ENCODE measurements around the gene KCTD16.

Gene KCTD16

DNA sequence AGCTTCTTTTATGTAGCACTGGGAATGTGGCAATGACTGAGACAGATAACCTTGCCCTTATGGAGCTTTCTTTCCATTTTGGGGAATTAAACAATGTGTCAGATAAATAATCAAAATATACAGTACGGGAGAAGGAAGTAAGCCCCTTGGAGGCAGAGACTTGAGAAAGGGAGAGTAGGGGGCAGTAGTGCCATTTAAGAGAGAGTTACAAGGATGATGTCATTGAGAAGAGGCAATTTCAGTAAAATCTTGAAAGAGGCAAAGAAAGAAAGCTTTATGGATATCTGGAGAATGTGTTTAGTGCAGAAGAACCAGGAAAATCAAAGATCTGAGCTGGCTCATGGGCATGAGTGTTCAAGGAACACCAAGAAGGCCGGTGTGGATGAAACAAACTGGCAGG lies 77.3 kb downstream of the KCTD16 start:
- DNase-seq (ENCODE audit: extremely low read depth, insufficient read length) = no peak

DNA sequence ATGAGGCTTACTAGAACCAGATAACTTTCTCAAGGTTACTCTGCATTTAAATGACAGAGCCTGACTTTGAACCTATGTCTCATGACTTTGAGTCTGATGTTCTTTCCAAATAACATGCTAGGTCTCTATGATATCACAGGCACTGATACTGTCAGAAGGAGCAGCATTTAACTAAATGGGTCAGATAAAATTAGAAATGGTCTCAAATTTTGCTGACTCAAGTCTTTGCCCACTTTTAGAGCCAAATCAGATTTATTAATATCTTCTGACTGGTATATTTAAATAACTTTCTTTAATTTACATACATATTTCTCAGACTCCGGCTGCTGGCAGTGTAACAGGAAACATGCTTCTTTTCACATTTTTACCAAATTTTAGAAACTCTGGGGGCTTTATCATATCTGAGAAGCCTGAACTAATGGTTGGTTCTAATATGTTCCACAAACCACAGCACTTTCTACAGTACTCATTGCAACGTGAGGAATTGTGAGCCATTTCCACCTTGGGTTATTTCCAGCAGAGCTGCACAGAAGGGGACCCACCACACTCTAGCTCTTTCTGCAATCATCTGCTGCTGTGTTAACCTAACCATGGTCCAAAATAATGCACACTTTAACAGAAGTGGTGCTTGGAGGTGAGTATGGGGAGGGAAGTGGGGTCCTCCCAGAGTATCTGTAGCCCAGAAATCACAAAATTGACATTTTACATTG lies 79.2 kb downstream of the KCTD16 start:
- no peaks in the 10 kb centered on the region for H3K27me3 ChIP-seq (replicated peaks; ENCODE audit: control insufficient read depth, insufficient read depth, low read length)
- H3K36me3 ChIP-seq (ENCODE audit: control insufficient read depth, insufficient read depth, low read length) = no peaks in the 10 kb centered on the region
- no peak for DNase-seq (ENCODE audit: extremely low read depth, insufficient read length)
- no peak overlapping the region for H3K4me3 ChIP-seq (replicated peaks; ENCODE audit: low read depth, low read length)
- TF ChIP-seq, protein P1, sequence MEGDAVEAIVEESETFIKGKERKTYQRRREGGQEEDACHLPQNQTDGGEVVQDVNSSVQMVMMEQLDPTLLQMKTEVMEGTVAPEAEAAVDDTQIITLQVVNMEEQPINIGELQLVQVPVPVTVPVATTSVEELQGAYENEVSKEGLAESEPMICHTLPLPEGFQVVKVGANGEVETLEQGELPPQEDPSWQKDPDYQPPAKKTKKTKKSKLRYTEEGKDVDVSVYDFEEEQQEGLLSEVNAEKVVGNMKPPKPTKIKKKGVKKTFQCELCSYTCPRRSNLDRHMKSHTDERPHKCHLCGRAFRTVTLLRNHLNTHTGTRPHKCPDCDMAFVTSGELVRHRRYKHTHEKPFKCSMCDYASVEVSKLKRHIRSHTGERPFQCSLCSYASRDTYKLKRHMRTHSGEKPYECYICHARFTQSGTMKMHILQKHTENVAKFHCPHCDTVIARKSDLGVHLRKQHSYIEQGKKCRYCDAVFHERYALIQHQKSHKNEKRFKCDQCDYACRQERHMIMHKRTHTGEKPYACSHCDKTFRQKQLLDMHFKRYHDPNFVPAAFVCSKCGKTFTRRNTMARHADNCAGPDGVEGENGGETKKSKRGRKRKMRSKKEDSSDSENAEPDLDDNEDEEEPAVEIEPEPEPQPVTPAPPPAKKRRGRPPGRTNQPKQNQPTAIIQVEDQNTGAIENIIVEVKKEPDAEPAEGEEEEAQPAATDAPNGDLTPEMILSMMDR (IDR thresholded peaks at IDR 0.05; ENCODE audit: insufficient read depth, low read length, poor library complexity, severe bottlenecking) = no peak

More for the DNA sequence above, 77.3 kb downstream of the KCTD16 start:
- Histone ChIP-seq H3K36me3 (ENCODE audit: control insufficient read depth, insufficient read depth, low read length) (no peaks in the 10 kb centered on the region), H3K27me3 (replicated peaks; ENCODE audit: control insufficient read depth, insufficient read depth, low read length) (no peaks in the 10 kb centered on the region), H3K4me3 (replicated peaks; ENCODE audit: low read depth, low read length) (no peak overlapping the region)
- TF ChIP-seq, protein P1 (IDR thresholded peaks at IDR 0.05; ENCODE audit: insufficient read depth, low read length, poor library complexity, severe bottlenecking) = no peak

DNA sequence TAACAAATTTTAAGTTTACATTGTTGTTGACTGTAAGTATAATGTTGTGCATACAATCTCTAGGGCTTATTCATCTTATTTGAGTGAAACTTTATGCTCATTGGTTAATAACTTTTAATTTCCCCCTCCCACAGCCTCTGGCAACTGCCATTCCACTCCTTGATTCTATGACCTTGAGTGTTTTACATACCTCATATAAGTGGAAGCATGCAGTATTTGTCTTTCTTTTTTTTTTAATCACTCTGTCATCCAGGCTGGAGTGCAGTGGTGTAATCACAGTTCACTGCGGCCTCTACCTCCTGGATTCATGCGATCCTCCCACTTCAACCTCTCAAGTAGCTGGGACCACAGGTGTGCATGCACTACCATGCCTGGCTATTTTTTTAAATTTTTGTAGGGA lies 83.9 kb downstream of the KCTD16 start:
- TF ChIP-seq, protein P1 (IDR thresholded peaks at IDR 0.05; ENCODE audit: insufficient read depth, low read length, poor library complexity, severe bottlenecking) = no peak
- DNase-seq (ENCODE audit: extremely low read depth, insufficient read length) = no peak
- Histone ChIP-seq H3K36me3 (ENCODE audit: control insufficient read depth, insufficient read depth, low read length) (no peaks in the 10 kb centered on the region), H3K27me3 (replicated peaks; ENCODE audit: control insufficient read depth, insufficient read depth, low read length) (no peaks in the 10 kb centered on the region), H3K4me3 (replicated peaks; ENCODE audit: low read depth, low read length) (no peak overlapping the region)

DNA sequence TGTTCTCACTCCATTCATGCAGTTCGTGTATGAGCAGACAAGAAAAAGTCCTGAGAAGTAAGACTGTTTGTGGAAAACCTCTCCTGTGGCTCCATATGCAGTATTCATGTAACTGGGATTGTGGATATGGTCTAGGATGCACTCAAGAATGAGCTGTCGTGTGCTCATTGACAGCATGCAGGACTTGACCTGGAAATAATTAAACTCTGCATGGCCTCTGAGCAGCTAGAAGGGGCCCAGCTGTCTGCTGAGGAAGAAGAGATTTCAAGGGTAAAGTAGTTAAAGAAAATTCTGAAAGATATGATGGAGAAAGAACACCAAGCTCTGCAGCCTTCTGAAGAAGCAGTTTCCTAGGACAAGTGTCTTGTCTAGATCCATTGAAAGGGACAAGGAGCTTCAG lies 89.4 kb downstream of the KCTD16 start:
- TF ChIP-seq, protein P1 (IDR thresholded peaks at IDR 0.05; ENCODE audit: insufficient read depth, low read length, poor library complexity, severe bottlenecking) = no peak
- Histone ChIP-seq H3K27me3 (replicated peaks; ENCODE audit: control insufficient read depth, insufficient read depth, low read length) (no peaks in the 10 kb centered on the region), H3K4me3 (replicated peaks; ENCODE audit: low read depth, low read length) (no peak overlapping the region), H3K36me3 (ENCODE audit: control insufficient read depth, insufficient read depth, low read length) (no peaks in the 10 kb centered on the region)
- no peak for DNase-seq (ENCODE audit: extremely low read depth, insufficient read length)

DNA sequence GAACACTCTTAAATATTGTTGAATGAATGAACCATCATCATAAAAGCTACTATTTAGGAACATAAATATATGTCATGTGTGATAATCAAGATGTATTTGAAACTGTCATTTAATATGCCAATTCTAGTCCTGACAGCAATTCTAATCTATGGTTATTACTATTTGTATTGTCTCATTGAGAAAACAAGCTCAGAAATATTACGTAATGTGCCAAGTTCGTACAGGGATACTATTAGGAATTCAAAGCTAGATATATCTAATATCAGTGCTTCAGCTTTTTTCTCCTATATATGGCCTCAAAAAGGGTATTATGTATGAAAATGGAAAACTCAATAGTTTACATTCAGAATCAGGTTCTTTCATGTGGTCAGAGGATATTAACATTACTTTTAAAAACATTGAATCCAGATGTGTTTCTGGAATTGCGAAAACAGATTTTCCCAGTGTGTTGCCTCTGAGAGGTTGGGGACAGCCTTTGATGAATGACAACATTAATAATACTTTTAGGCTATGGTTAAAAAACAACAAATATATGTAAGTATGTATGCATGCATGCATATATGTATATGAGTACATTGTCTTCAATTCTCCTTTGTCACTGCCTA lies 95.1 kb downstream of the KCTD16 start:
- DNase-seq (ENCODE audit: extremely low read depth, insufficient read length) = no peak
- Histone ChIP-seq H3K27me3 (replicated peaks; ENCODE audit: control insufficient read depth, insufficient read depth, low read length) (no peaks in the 10 kb centered on the region), H3K4me3 (replicated peaks; ENCODE audit: low read depth, low read length) (no peak overlapping the region), H3K36me3 (ENCODE audit: control insufficient read depth, insufficient read depth, low read length) (no peaks in the 10 kb centered on the region)
- TF ChIP-seq, protein P1 (IDR thresholded peaks at IDR 0.05; ENCODE audit: insufficient read depth, low read length, poor library complexity, severe bottlenecking) = no peak
